IMR-90 (cell line): ENCODE measurements around the gene MYL4. TPM values are rescaled to one million over a fixed set of nuclear protein-coding genes. Genes with fewer than 3 reads are reported as not detected.

Experiments
- ATAC-seq: fragments of 200-7000 bp; cut with Tn5 transposase; 2 replicates; pipeline ENCODE4 v1.9.1; 2020; ENCODE audit warnings: low read depth, mild to moderate bottlenecking, moderate library complexity
- BruUV-seq: library from RNA; stranded (reverse); fragments of 400-500 nt; replicated peaks from 2 replicates; lab custom pipeline; 2021; lab: Mats Ljungman, UMichigan
- CTCF ChIA-PET: fragments of 300-600 bp; formaldehyde crosslinking; extraction: SDS; loops from one replicate; lab custom pipeline; 2021; ENCODE audit warnings: antibody characterized with exemption; lab: Yijun Ruan, JAX
- POLR2A ChIA-PET: fragments of 300-600 bp; sonication (Branson Sonifier 250); formaldehyde crosslinking; loops from one replicate; lab custom pipeline; 2022; ENCODE audit warnings: antibody characterized with exemption; ENCODE audit not compliant: unreplicated experiment; lab: Charles Lee
- DNase-seq: peaks from one replicate; pipeline ENCODE4 v3.0.0; 2013
- H2AFZ ChIP-seq: replicated peaks from 2 replicates; pipeline ENCODE3; 2013; ENCODE audit warnings: low read length, mild to moderate bottlenecking; ENCODE audit not compliant: poor library complexity
- H2AK5ac ChIP-seq: 2 replicates; pipeline ENCODE4 v1.6.1; 2013; ENCODE audit warnings: low read depth, low read length, inconsistent platforms
- H2AK9ac ChIP-seq: replicated peaks from 2 replicates; pipeline ENCODE3; 2013; ENCODE audit warnings: mild to moderate bottlenecking, low read depth, low read length, moderate library complexity; ENCODE audit not compliant: poor library complexity
- H2BK120ac ChIP-seq: 2 replicates; pipeline ENCODE4 v1.6.1; 2013; ENCODE audit warnings: low read depth, low read length, inconsistent platforms
- H2BK15ac ChIP-seq: 3 replicates; pipeline ENCODE4 v1.6.1; 2013; ENCODE audit warnings: low read depth, low read length, inconsistent platforms
- H2BK20ac ChIP-seq: 2 replicates; pipeline ENCODE4 v1.6.1; 2013; ENCODE audit warnings: low read depth, mild to moderate bottlenecking, inconsistent platforms, low read length, moderate library complexity
- H2BK5ac ChIP-seq: 2 replicates; pipeline ENCODE4 v1.6.1; 2013; ENCODE audit warnings: mild to moderate bottlenecking, low read depth, low read length, inconsistent platforms; ENCODE audit not compliant: poor library complexity, severe bottlenecking
- H3K14ac ChIP-seq: replicated peaks from 2 replicates; pipeline ENCODE4 v1.6.1; 2013; ENCODE audit warnings: low read depth, low read length, inconsistent platforms
- H3K18ac ChIP-seq: 2 replicates; pipeline ENCODE4 v1.6.1; 2013; ENCODE audit warnings: low read depth, low read length, control low read depth
- H3K23ac ChIP-seq: 2 replicates; pipeline ENCODE4 v1.6.1; 2013; ENCODE audit warnings: low read depth, low read length, inconsistent platforms
- H3K27ac ChIP-seq: 2 replicates; pipeline ENCODE4 v1.5.1; 2013; ENCODE audit warnings: mild to moderate bottlenecking, control low read depth, low read length; ENCODE audit not compliant: insufficient read depth
- H3K27me3 ChIP-seq: 2 replicates; pipeline ENCODE4 v1.6.1; 2013; ENCODE audit warnings: low read length; ENCODE audit not compliant: control insufficient read depth, insufficient read depth
- H3K36me3 ChIP-seq: 2 replicates; pipeline ENCODE4 v1.6.1; 2013; ENCODE audit warnings: low read length, mixed read lengths; ENCODE audit not compliant: control insufficient read depth, insufficient read depth
- H3K4ac ChIP-seq: 2 replicates; pipeline ENCODE4 v1.6.1; 2013; ENCODE audit warnings: low read depth, low read length, inconsistent platforms
- H3K4me1 ChIP-seq: 2 replicates; pipeline ENCODE4 v1.6.1; 2013; ENCODE audit warnings: low read length, mixed read lengths; ENCODE audit not compliant: control insufficient read depth, insufficient read depth
- H3K4me2 ChIP-seq: 2 replicates; pipeline ENCODE4 v1.6.1; 2013; ENCODE audit warnings: low read depth, mild to moderate bottlenecking, control low read depth, low read length, moderate library complexity
- H3K4me3 ChIP-seq: 2 replicates; pipeline ENCODE4 v1.5.1; 2013; ENCODE audit warnings: low read depth, mild to moderate bottlenecking, control low read depth, low read length, moderate library complexity; ENCODE audit not compliant: insufficient read depth
- H3K56ac ChIP-seq: 2 replicates; pipeline ENCODE4 v1.6.1; 2013; ENCODE audit warnings: low read length, inconsistent platforms; ENCODE audit not compliant: insufficient read depth; ENCODE audit errors: extremely low read depth
- H3K79me1 ChIP-seq, 2 experiments: 2 replicates each; pipeline ENCODE4 v1.6.1; 2013; ENCODE audit warnings: low read length in 2 of 2, inconsistent platforms in 1 of 2, low read depth in 1 of 2
- H3K9ac ChIP-seq: 2 replicates; pipeline ENCODE4 v1.6.1; 2013; ENCODE audit warnings: low read depth, low read length, control low read depth
- H3K9me1 ChIP-seq: 2 replicates; pipeline ENCODE4 v1.6.1; 2013; ENCODE audit warnings: low read length, inconsistent platforms; ENCODE audit not compliant: insufficient read depth
- H3K9me3 ChIP-seq: 2 replicates; pipeline ENCODE4 v1.6.1; 2013; ENCODE audit warnings: low read length; ENCODE audit not compliant: control insufficient read depth, insufficient read depth
- H4K20me1 ChIP-seq: 2 replicates; pipeline ENCODE4 v1.6.1; 2013; ENCODE audit warnings: low read length, inconsistent platforms; ENCODE audit not compliant: insufficient read depth
- H4K5ac ChIP-seq: 2 replicates; pipeline ENCODE4 v1.6.1; 2013; ENCODE audit warnings: mild to moderate bottlenecking, low read depth, low read length, control low read depth
- H4K8ac ChIP-seq, 2 experiments: 2 replicates each; pipeline ENCODE4 v1.6.1; 2013; ENCODE audit warnings: low read depth in 2 of 2, low read length in 2 of 2, control low read depth in 1 of 2, inconsistent platforms in 1 of 2
- H4K91ac ChIP-seq: 2 replicates; pipeline ENCODE4 v1.6.1; 2013; ENCODE audit warnings: low read depth, low read length, inconsistent platforms; ENCODE audit not compliant: insufficient read depth
- BHLHE40 ChIP-seq: fragments of 150-350 bp; IDR thresholded peaks from 2 replicates; pipeline ENCODE4 v1.6.1; 2016; ENCODE audit warnings: mild to moderate bottlenecking, low read depth, low read length
- CEBPB ChIP-seq: IDR thresholded peaks from 2 replicates; pipeline ENCODE4 v1.6.1; 2012; ENCODE audit warnings: low read depth, low read length, improper control_type of control experiment
- CTCF ChIP-seq: conservative IDR thresholded peaks from 2 replicates; pipeline ENCODE4 v1.5.1; 2012; ENCODE audit warnings: mild to moderate bottlenecking, low read depth, low read length, improper control_type of control experiment
- ELK1 ChIP-seq: fragments of 150-350 bp; IDR thresholded peaks from 2 replicates; pipeline ENCODE4 v1.6.1; 2016; ENCODE audit warnings: low read depth, mild to moderate bottlenecking, low read length, moderate library complexity, borderline replicate concordance
- FOS ChIP-seq: fragments of 150-350 bp; IDR thresholded peaks from 2 replicates; pipeline ENCODE4 v1.6.1; 2016; ENCODE audit warnings: low read depth, low read length
- MAFK ChIP-seq: IDR thresholded peaks from 2 replicates; pipeline ENCODE4 v1.6.1; 2012; ENCODE audit warnings: low read depth, low read length, improper control_type of control experiment
- MAZ ChIP-seq: IDR thresholded peaks from 2 replicates; pipeline ENCODE4 v1.6.1; 2012; ENCODE audit warnings: low read depth, mild to moderate bottlenecking, low read length, improper control_type of control experiment, moderate library complexity, borderline replicate concordance
- MXI1 ChIP-seq: IDR thresholded peaks from 2 replicates; pipeline ENCODE4 v1.6.1; 2012; ENCODE audit warnings: low read depth, mild to moderate bottlenecking, low read length, moderate library complexity, borderline replicate concordance
- NFE2L2 ChIP-seq: fragments of 150-350 bp; IDR thresholded peaks from 2 replicates; pipeline ENCODE4 v1.6.1; 2016; ENCODE audit warnings: low read depth, mild to moderate bottlenecking, low read length
- POLR2A ChIP-seq: IDR thresholded peaks from 2 replicates; pipeline ENCODE4 v1.6.1; 2012; ENCODE audit warnings: mild to moderate bottlenecking, low read depth, low read length
- RAD21 ChIP-seq: IDR thresholded peaks from 2 replicates; pipeline ENCODE4 v1.6.1; 2012; ENCODE audit warnings: low read length, improper control_type of control experiment
- RCOR1 ChIP-seq: IDR thresholded peaks from 2 replicates; pipeline ENCODE4 v1.6.1; 2012; ENCODE audit warnings: mild to moderate bottlenecking, low read length, improper control_type of control experiment; ENCODE audit not compliant: insufficient replicate concordance
- RFX5 ChIP-seq: IDR thresholded peaks from 2 replicates; pipeline ENCODE4 v1.8.0; 2012; ENCODE audit warnings: low read depth, mild to moderate bottlenecking, low read length, moderate library complexity
- SMC3 ChIP-seq: fragments of 150-350 bp; IDR thresholded peaks from 2 replicates; pipeline ENCODE4 v1.6.1; 2016; ENCODE audit warnings: low read depth, mild to moderate bottlenecking, antibody characterized with exemption, low read length, moderate library complexity
- USF2 ChIP-seq: fragments of 150-350 bp; IDR thresholded peaks from 2 replicates; pipeline ENCODE4 v1.6.1; 2017; ENCODE audit warnings: mild to moderate bottlenecking, antibody characterized with exemption, low read length, low read depth
- WGBS, 2 experiments: methylation state at CpG; one replicate each; pipeline versions ENCODE4 v1.1.5 to v1.1.7; 2013; ENCODE audit warnings: missing lambda C conversion rate in 2 of 2; ENCODE audit not compliant: insufficient read length in 1 of 2; ENCODE audit errors: extremely low coverage in 2 of 2; 5-methylcytosine and 5-hydroxymethylcytosine counted together
- dilution Hi-C: fragments of 300-500 bp; cut with HindIII; formaldehyde crosslinking; loops from one replicate; pipeline ENCODE4 v1.14.3; 2018; ENCODE audit warnings: low sequenced_read_pairs; ENCODE audit not compliant: unreplicated experiment
- in situ Hi-C: fragments of 300-500 bp; cut with MboI; formaldehyde crosslinking; loops from 3 replicates; pipeline ENCODE4 v1.14.3; 2019; ENCODE audit warnings: low sequenced_read_pairs, inconsistent platforms, mixed read lengths
- intact Hi-C: fragments of 100-400 bp; cut with micrococcal nuclease; formaldehyde crosslinking; loops from 2 replicates; pipeline ENCODE4 v1.10.0; 2022
- polyA plus RNA-seq, 3 experiments: library from polyadenylated mRNA; depleted of rRNA; stranded (reverse); fragments of >200 nt; gene quantifications; 2 replicates each; pipeline ENCODE4 v1.2.3, GENCODE V29; 2012; ENCODE audit warnings: low replicate concordance in 1 of 3
- total RNA-seq: library from RNA; depleted of rRNA; stranded (reverse); fragments of >200 nt; gene quantifications from 2 replicates; pipeline ENCODE4 v1.2.3, GENCODE V29; 2012

MYL4 gene
- total and polyA plus RNA-seq, 2 of the 4 experiments (the other 2 are of a cell fraction): not detected

- CTCF ChIA-PET: no interaction called here
- no peak overlapping the region for H4K8ac ChIP-seq
- no TSS peak for BruUV-seq
- H3K18ac ChIP-seq: no peak overlapping the region
- in situ Hi-C loops (no loop called here), dilution Hi-C loops (no loop called here), intact Hi-C loops (no loop called here)
- H3K9ac ChIP-seq: no peak overlapping the region
- peaks cover 22% of the 10 kb centered on the region for H3K9me1 ChIP-seq
- H3K4me2 ChIP-seq: no peak overlapping the region
- peaks cover 15% of the 10 kb centered on the region for H3K4me1 ChIP-seq
- DNase-seq: no peak
- no peak overlapping the region for H3K4me3 ChIP-seq
- no peaks in the 10 kb centered on the region for H3K27me3 ChIP-seq
- H3K79me1 ChIP-seq: no peaks in the 10 kb centered on the region; a peak in 1 of 4 replicates
- WGBS, 2 experiments: no CpG with 5 or more reads among the region's 2 CpGs
- H3K14ac ChIP-seq: no peak overlapping the region
- no peak overlapping the region; the same call in 1 of the 2 replicates for H3K4ac ChIP-seq
- no peak overlapping the region for H4K5ac ChIP-seq
- no peaks in the 10 kb centered on the region for H3K36me3 ChIP-seq
- no peaks in the 10 kb centered on the region; the same call in 1 of the 2 replicates for H3K9me3 ChIP-seq
- H2BK120ac ChIP-seq: no peak overlapping the region; the same call in 1 of the 2 replicates
- no peak overlapping the region for H4K91ac ChIP-seq
- POLR2A ChIA-PET: no interaction called here
- H2BK5ac ChIP-seq: no peak overlapping the region
- no peaks in the 10 kb centered on the region for H4K20me1 ChIP-seq
- ATAC-seq: no peak
- no peak overlapping the region for H3K27ac ChIP-seq
- no peak overlapping the region for H3K56ac ChIP-seq
- H2BK15ac ChIP-seq: 0 out of 3 replicates have a peak overlapping the region, but pooled peaks have one; percentile 17
- TF ChIP-seq POLR2A: no peak
- no peak for TF ChIP-seq MXI1
- no peak for TF ChIP-seq MAFK
- no peak for TF ChIP-seq RAD21
- no peak for TF ChIP-seq BHLHE40
- TF ChIP-seq RFX5: no peak
- no peak for TF ChIP-seq RCOR1
- no peak for TF ChIP-seq SMC3
- TF ChIP-seq USF2: no peak
- no peak for TF ChIP-seq MAZ
- no peak for TF ChIP-seq NFE2L2
- no peak for TF ChIP-seq CTCF
- TF ChIP-seq CEBPB: no peak
- TF ChIP-seq FOS: no peak
- TF ChIP-seq ELK1: no peak
- no peak overlapping the region for H2AK9ac ChIP-seq
- H3K23ac ChIP-seq: no peak overlapping the region
- peak overlapping the region; percentile 76 for H2AK5ac ChIP-seq
- peak overlapping the region; percentile 14 for H2BK20ac ChIP-seq
- H2AFZ ChIP-seq: no peak overlapping the region
Observed at GRCh38 chr17:47235923-47236322, 26.8 kb downstream of the MYL4 start.
